ENCODE measurements around the gene PCDHA1.
A peak's percentile ranks its signal among the peaks of the same experiment; 100 is the strongest.
"Not testable (repeated sequence)": the region's sequence is repeated elsewhere in the genome, so short reads cannot be mapped to it uniquely, and the experiment has no call there.

The PCDHA1 gene

GRCh38 chr5:140806834-140807775 lies 21.2 kb downstream of the PCDHA1 start, which contains the start of gene PCDHA4:
PCDHA4 (plus strand) TSS chr5:140807068.
- no peak within 1 kb of the TSS for H3K27ac ChIP-seq (ENCODE audit: low read depth, low read length)
- H3K79me2 ChIP-seq (ENCODE audit: control insufficient read depth, low read length), result no peaks in the 10 kb centered on the region
- no peaks in the 10 kb centered on the region for H4K20me1 ChIP-seq (ENCODE audit: control insufficient read depth, insufficient read depth, low read depth, low read length)
- H3F3A ChIP-seq (ENCODE audit: control insufficient read depth, insufficient read depth), result no peaks in the 10 kb centered on the region
- TF ChIP-seq EZH2phosphoT487 (IDR thresholded peaks at IDR 0.05; ENCODE audit: borderline replicate concordance, low read length) (no peak), CTCF (IDR thresholded peaks at IDR 0.05; ENCODE audit: low read depth, low read length, poor library complexity, severe bottlenecking) (peak; percentile 59)
- H3K4me2 ChIP-seq (ENCODE audit: low read length), result no peak within 1 kb of the TSS
- no peaks in the 10 kb centered on the region for H3K9me3 ChIP-seq (ENCODE audit: control insufficient read depth, insufficient read depth, low read length)
- no peaks in the 10 kb centered on the region for H3K9me2 ChIP-seq (replicated peaks; ENCODE audit: control insufficient read depth, low read length)
- no peak within 1 kb of the TSS for H3K4me3 ChIP-seq (ENCODE audit: low read length)
- no peaks in the 10 kb centered on the region for H3K36me3 ChIP-seq (ENCODE audit: control insufficient read depth, low read length)
- H3K27me3 ChIP-seq (ENCODE audit: control insufficient read depth, low read length), result no peaks in the 10 kb centered on the region
- H3K4me1 ChIP-seq (ENCODE audit: control insufficient read depth, low read length), result no peaks in the 10 kb centered on the region

GRCh38 chr5:140808241-140808888 lies 22.4 kb downstream of the PCDHA1 start:
- not testable (repeated sequence) for H3K79me2 ChIP-seq (ENCODE audit: control insufficient read depth, low read length); H3K9me3 ChIP-seq (ENCODE audit: control insufficient read depth, insufficient read depth, low read length); H3F3A ChIP-seq (ENCODE audit: control insufficient read depth, insufficient read depth); H3K9me2 ChIP-seq (replicated peaks; ENCODE audit: control insufficient read depth, low read length); H4K20me1 ChIP-seq (ENCODE audit: control insufficient read depth, insufficient read depth, low read depth, low read length); H3K27me3 ChIP-seq (ENCODE audit: control insufficient read depth, low read length); H3K27ac ChIP-seq (ENCODE audit: low read depth, low read length); H3K36me3 ChIP-seq (ENCODE audit: control insufficient read depth, low read length); H3K4me2 ChIP-seq (ENCODE audit: low read length); H3K4me3 ChIP-seq (ENCODE audit: low read length); H3K4me1 ChIP-seq (ENCODE audit: control insufficient read depth, low read length)

GRCh38 chr5:140808889-140809291 lies 22.9 kb downstream of the PCDHA1 start:
- no peaks in the 10 kb centered on the region for H3K9me3 ChIP-seq (ENCODE audit: control insufficient read depth, insufficient read depth, low read length)
- no peaks in the 10 kb centered on the region for H3K36me3 ChIP-seq (ENCODE audit: control insufficient read depth, low read length)
- H3K4me3 ChIP-seq (ENCODE audit: low read length), result no peak overlapping the region
- H3K4me1 ChIP-seq (ENCODE audit: control insufficient read depth, low read length), result no peaks in the 10 kb centered on the region
- H3K27me3 ChIP-seq (ENCODE audit: control insufficient read depth, low read length), result no peaks in the 10 kb centered on the region
- no peak overlapping the region for H3K27ac ChIP-seq (ENCODE audit: low read depth, low read length)
- no peaks in the 10 kb centered on the region for H3F3A ChIP-seq (ENCODE audit: control insufficient read depth, insufficient read depth)
- TF ChIP-seq EZH2phosphoT487 (IDR thresholded peaks at IDR 0.05; ENCODE audit: borderline replicate concordance, low read length), result no peak
- no peak for TF ChIP-seq CTCF (IDR thresholded peaks at IDR 0.05; ENCODE audit: low read depth, low read length, poor library complexity, severe bottlenecking)
- no peak overlapping the region for H3K4me2 ChIP-seq (ENCODE audit: low read length)
- no peaks in the 10 kb centered on the region for H3K79me2 ChIP-seq (ENCODE audit: control insufficient read depth, low read length)
- no peaks in the 10 kb centered on the region for H4K20me1 ChIP-seq (ENCODE audit: control insufficient read depth, insufficient read depth, low read depth, low read length)
- H3K9me2 ChIP-seq (replicated peaks; ENCODE audit: control insufficient read depth, low read length), result no peaks in the 10 kb centered on the region

All from DOHH2 (cell line).